HEK293 (cell line): Measurements from ENCODE around the gene CACNG7.

Experiments
- CTCF ChIA-PET: fragments of 350-600 bp; formaldehyde crosslinking; extraction: SDS; loops from one replicate; lab custom pipeline; 2021; ENCODE audit warnings: antibody characterized with exemption; lab: Yijun Ruan, JAX
- POLR2A ChIA-PET: fragments of 300-600 bp; formaldehyde crosslinking; extraction: SDS; loops from one replicate; lab custom pipeline; 2020; ENCODE audit warnings: antibody characterized with exemption, inconsistent platforms; lab: Yijun Ruan, JAX
- H3K27ac ChIP-seq: fragments of 200-500 bp; sonication (Bioruptor generic); 2 replicates; pipeline ENCODE4 v1.5.1; 2014; ENCODE audit warnings: low read depth, low read length, control low read depth, inconsistent platforms; ENCODE audit errors: extremely low read depth
- H3K36me3 ChIP-seq, 2 experiments: fragments of 200-500 bp in 1 of 2; sonication (Bioruptor generic) in 1 of 2; 1 replicate in 1 of 2; 2 replicates in 1 of 2; pipeline ENCODE4 v1.5.1; 2014 to 2017; ENCODE audit warnings: inconsistent platforms in 2 of 2, low read length in 2 of 2; ENCODE audit not compliant: control insufficient read depth in 2 of 2, insufficient read depth in 1 of 2
- H3K4me1 ChIP-seq: fragments of 200-500 bp; sonication (Bioruptor generic); 2 replicates; pipeline ENCODE4 v1.5.1; 2014; ENCODE audit warnings: mild to moderate bottlenecking, low read length, inconsistent platforms; ENCODE audit not compliant: control insufficient read depth, insufficient read depth
- H3K4me3 ChIP-seq: 2 replicates; pipeline ENCODE4 v1.5.1; 2011; ENCODE audit warnings: low read depth, mild to moderate bottlenecking, control low read depth, low read length, moderate library complexity
- H3K9me3 ChIP-seq: fragments of 200-500 bp; sonication (Bioruptor generic); 2 replicates; pipeline ENCODE4 v1.5.1; 2014; ENCODE audit warnings: low read depth, low read length, inconsistent platforms; ENCODE audit not compliant: control insufficient read depth, insufficient read depth
- KLF10 ChIP-seq: fragments of 450-650 bp; IDR thresholded peaks from 2 replicates; pipeline ENCODE4 v1.5.1; 2018; ENCODE audit warnings: missing biosample characterization, mild to moderate bottlenecking, missing genetic modification characterization
- KLF8 ChIP-seq: fragments of 450-650 bp; formaldehyde crosslinking; IDR thresholded peaks from 2 replicates; pipeline ENCODE4 v1.5.1; 2016; ENCODE audit warnings: missing biosample characterization, missing genetic modification characterization
- PRDM1 ChIP-seq: fragments of 450-650 bp; formaldehyde crosslinking; IDR thresholded peaks from 2 replicates; pipeline ENCODE4; 2016; ENCODE audit warnings: missing biosample characterization, missing genetic modification characterization
- SP3 ChIP-seq: fragments of 450-650 bp; formaldehyde crosslinking; IDR thresholded peaks from 2 replicates; pipeline ENCODE4 v1.5.1; 2016; ENCODE audit warnings: missing biosample characterization, missing genetic modification characterization
- ZBTB17 ChIP-seq: fragments of 450-650 bp; formaldehyde crosslinking; IDR thresholded peaks from 2 replicates; pipeline ENCODE4 v1.5.1; 2016; ENCODE audit warnings: missing biosample characterization, missing genetic modification characterization
- ZFP41 ChIP-seq: fragments of 450-650 bp; formaldehyde crosslinking; IDR thresholded peaks from 2 replicates; pipeline ENCODE4 v1.5.1; 2016; ENCODE audit warnings: missing biosample characterization, missing genetic modification characterization, borderline replicate concordance
- ZNF266 ChIP-seq: fragments of 450-650 bp; formaldehyde crosslinking; IDR thresholded peaks from 2 replicates; pipeline ENCODE4 v1.5.1; 2016; ENCODE audit warnings: missing biosample characterization, missing genetic modification characterization, low read depth
- ZNF366 ChIP-seq: fragments of 450-650 bp; formaldehyde crosslinking; conservative IDR thresholded peaks from 2 replicates; pipeline ENCODE4 v1.5.1; 2016; ENCODE audit warnings: missing biosample characterization, missing genetic modification characterization
- ZNF391 ChIP-seq: fragments of 450-650 bp; formaldehyde crosslinking; IDR thresholded peaks from 2 replicates; pipeline ENCODE4 v1.5.1; 2016; ENCODE audit warnings: low read depth, missing biosample characterization, missing genetic modification characterization, borderline replicate concordance
- ZNF394 ChIP-seq: fragments of 450-650 bp; formaldehyde crosslinking; IDR thresholded peaks from 2 replicates; pipeline ENCODE4 v1.5.1; 2016; ENCODE audit warnings: missing biosample characterization, missing genetic modification characterization, mild to moderate bottlenecking, moderate library complexity, borderline replicate concordance
- ZNF768 ChIP-seq: fragments of 450-650 bp; formaldehyde crosslinking; IDR thresholded peaks from 2 replicates; pipeline ENCODE4 v1.5.1; 2018; ENCODE audit warnings: missing biosample characterization, mild to moderate bottlenecking, missing genetic modification characterization
- TF ChIP-seq, protein P1 (sequence below): fragments of 450-650 bp; formaldehyde crosslinking; IDR thresholded peaks from 2 replicates; pipeline ENCODE4 v1.5.1; 2016; ENCODE audit warnings: missing biosample characterization, missing genetic modification characterization
- TF ChIP-seq, protein P2 (sequence below): fragments of 450-650 bp; formaldehyde crosslinking; IDR thresholded peaks from 2 replicates; pipeline ENCODE4 v1.5.1; 2016; ENCODE audit warnings: missing biosample characterization, missing genetic modification characterization

CACNG7 gene

DNA sequence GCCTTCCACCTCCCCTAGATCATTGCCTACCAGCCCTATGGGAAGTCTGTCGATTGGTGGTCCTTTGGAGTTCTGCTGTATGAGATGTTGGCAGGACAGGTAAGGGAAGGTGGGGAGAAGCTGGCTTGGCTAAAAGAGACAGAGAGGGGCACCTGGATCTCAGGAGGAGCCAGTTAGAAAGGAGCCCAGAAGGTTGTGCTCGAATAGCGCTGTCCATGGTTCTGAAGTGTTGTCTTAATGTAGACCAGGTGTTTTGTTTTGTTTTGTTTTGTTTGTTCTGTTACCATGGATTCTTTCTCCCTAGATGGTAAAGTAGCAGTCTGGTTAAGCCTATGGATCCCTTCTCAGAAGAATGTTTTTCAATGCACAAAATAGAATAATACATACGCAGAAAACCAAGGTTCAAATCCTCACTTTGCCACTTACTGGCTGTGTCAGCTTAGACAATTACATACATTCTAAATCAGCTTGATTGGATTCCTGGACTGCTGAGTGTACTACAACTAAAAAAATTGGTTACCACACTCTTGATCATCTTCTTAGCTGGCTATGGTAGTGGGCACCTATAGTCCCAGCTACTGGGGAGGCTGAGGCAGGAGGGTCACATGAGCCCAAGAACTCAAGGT lies 5.9 kb upstream of the CACNG7 start:
- Histone ChIP-seq H3K27ac (no peak overlapping the region), H3K36me3 (no peaks in the 10 kb centered on the region), H3K4me3 (no peak overlapping the region), H3K9me3 (no peaks in the 10 kb centered on the region)
- TF ChIP-seq KLF8 (tag by site-specific recombination) (peak; percentile 32; the same call in 1 of the 2 replicates), SP3 (tag by site-specific recombination) (no peak), ZNF394 (peak; percentile 58; the same call in 1 of the 2 replicates), KLF10 (tag by site-specific recombination) (no peak), ZNF266 (tag by site-specific recombination) (no peak), ZBTB17 (tag by site-specific recombination) (0 out of 2 replicates have a peak, but pooled peaks have one; percentile 16)
- TF ChIP-seq, protein P1, sequence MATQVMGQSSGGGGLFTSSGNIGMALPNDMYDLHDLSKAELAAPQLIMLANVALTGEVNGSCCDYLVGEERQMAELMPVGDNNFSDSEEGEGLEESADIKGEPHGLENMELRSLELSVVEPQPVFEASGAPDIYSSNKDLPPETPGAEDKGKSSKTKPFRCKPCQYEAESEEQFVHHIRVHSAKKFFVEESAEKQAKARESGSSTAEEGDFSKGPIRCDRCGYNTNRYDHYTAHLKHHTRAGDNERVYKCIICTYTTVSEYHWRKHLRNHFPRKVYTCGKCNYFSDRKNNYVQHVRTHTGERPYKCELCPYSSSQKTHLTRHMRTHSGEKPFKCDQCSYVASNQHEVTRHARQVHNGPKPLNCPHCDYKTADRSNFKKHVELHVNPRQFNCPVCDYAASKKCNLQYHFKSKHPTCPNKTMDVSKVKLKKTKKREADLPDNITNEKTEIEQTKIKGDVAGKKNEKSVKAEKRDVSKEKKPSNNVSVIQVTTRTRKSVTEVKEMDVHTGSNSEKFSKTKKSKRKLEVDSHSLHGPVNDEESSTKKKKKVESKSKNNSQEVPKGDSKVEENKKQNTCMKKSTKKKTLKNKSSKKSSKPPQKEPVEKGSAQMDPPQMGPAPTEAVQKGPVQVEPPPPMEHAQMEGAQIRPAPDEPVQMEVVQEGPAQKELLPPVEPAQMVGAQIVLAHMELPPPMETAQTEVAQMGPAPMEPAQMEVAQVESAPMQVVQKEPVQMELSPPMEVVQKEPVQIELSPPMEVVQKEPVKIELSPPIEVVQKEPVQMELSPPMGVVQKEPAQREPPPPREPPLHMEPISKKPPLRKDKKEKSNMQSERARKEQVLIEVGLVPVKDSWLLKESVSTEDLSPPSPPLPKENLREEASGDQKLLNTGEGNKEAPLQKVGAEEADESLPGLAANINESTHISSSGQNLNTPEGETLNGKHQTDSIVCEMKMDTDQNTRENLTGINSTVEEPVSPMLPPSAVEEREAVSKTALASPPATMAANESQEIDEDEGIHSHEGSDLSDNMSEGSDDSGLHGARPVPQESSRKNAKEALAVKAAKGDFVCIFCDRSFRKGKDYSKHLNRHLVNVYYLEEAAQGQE (tag by site-specific recombination) = peak; percentile 96
- TF ChIP-seq, all 188 proteins: peak for 4
- no peaks in the 10 kb centered on the region for H3K4me1 ChIP-seq
- ChIA-PET POLR2A (no interaction called here), CTCF (interaction anchor here (0.8 to 1.1 kb wide), 2 partner anchors 9 to 14 kb away, joined by 3 read pairs; no protein-coding TSS in a partner anchor)

GRCh38 chr19:53904909-53905308 lies 4.2 kb upstream of the CACNG7 start:
- ChIA-PET CTCF (interaction anchor here (0.7 to 1.1 kb wide), 2 partner anchors 36 to 124 kb away, joined by 3 read pairs; no protein-coding TSS in a partner anchor), POLR2A (no interaction called here)
- no peaks in the 10 kb centered on the region for H3K36me3 ChIP-seq
- TF ChIP-seq ZNF768 (no peak), PRDM1 (tag by site-specific recombination) (0 out of 2 replicates have a peak, but pooled peaks have one; percentile 16), ZNF391 (tag by site-specific recombination) (no peak)
- H3K4me1 ChIP-seq = no peaks in the 10 kb centered on the region
- no peak overlapping the region for H3K4me3 ChIP-seq
- H3K27ac ChIP-seq = no peak overlapping the region
- no peaks in the 10 kb centered on the region for H3K9me3 ChIP-seq

GRCh38 chr19:53905787-53906186 lies 3.3 kb upstream of the CACNG7 start:
- H3K4me3 ChIP-seq = no peak overlapping the region
- H3K4me1 ChIP-seq = no peaks in the 10 kb centered on the region
- H3K36me3 ChIP-seq = no peaks in the 10 kb centered on the region
- ChIA-PET CTCF (interaction anchor here (0.6 to 1.3 kb wide), 4 partner anchors 12 to 119 kb away, joined by 3 to 4 read pairs (median 4); no protein-coding TSS in a partner anchor), POLR2A (no interaction called here)
- TF ChIP-seq ZFP41 (tag by site-specific recombination) (no peak), ZNF366 (0 out of 2 replicates have a peak, but pooled peaks have one; percentile 37)
- TF ChIP-seq, protein P2, sequence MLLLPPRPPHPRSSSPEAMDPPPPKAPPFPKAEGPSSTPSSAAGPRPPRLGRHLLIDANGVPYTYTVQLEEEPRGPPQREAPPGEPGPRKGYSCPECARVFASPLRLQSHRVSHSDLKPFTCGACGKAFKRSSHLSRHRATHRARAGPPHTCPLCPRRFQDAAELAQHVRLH = no peak
- H3K9me3 ChIP-seq = no peaks in the 10 kb centered on the region
- H3K27ac ChIP-seq = no peak overlapping the region
